Kidney (tissue), 14 donors: Measurements from ENCODE around the gene BCAS4. TPM values are rescaled to one million over a fixed set of nuclear protein-coding genes. Genes with fewer than 3 reads are reported as not detected.

Experiments used
- DNase-seq, 5 donors: peaks; one replicate each; pipeline ENCODE4 v3.0.0-alpha.2; 2013 to 2020
- FAIRE-seq: peaks from 2 replicates; lab custom pipeline; 2012; peaks lifted over from hg19 to GRCh38; lab: Jason Lieb, UNC
- H3K27ac ChIP-seq, 2 donors: one replicate each; pipeline ENCODE4 v1.7.0; 2013; ENCODE audit warnings: low read depth in 2 of 2, low read length in 2 of 2, inconsistent platforms in 1 of 2
- H3K27me3 ChIP-seq: one replicate; pipeline ENCODE4 v1.7.1; 2013; ENCODE audit warnings: low read length, inconsistent platforms; ENCODE audit not compliant: control insufficient read depth, insufficient read depth
- H3K36me3 ChIP-seq, 3 donors: one replicate each; pipeline versions ENCODE4 v1.7.0 to v1.7.1; 2013; ENCODE audit warnings: low read length in 3 of 3, control low read depth in 1 of 3, inconsistent platforms in 1 of 3; ENCODE audit not compliant: insufficient read depth in 3 of 3, control insufficient read depth in 2 of 3
- H3K4me1 ChIP-seq, 3 donors: one replicate each; pipeline versions ENCODE4 v1.7.0 to v1.7.1; 2013; ENCODE audit warnings: low read length in 3 of 3, inconsistent platforms in 1 of 3, low read depth in 1 of 3; ENCODE audit not compliant: control insufficient read depth in 2 of 3, insufficient read depth in 2 of 3
- H3K4me3 ChIP-seq, 3 donors: one replicate each; pipeline versions ENCODE4 v1.7.0 to v1.8.1; 2013; ENCODE audit warnings: low read length in 3 of 3, control low read depth in 1 of 3, inconsistent platforms in 1 of 3
- H3K9ac ChIP-seq, 3 donors: one replicate each; pipeline versions ENCODE4 v1.7.0 to v1.7.1; 2013; ENCODE audit warnings: low read length in 3 of 3, control low read depth in 1 of 3, inconsistent platforms in 1 of 3
- H3K9me3 ChIP-seq, 3 donors: one replicate each; pipeline versions ENCODE4 v1.7.0 to v1.7.1; 2013; ENCODE audit warnings: low read length in 3 of 3, control low read depth in 1 of 3, inconsistent platforms in 1 of 3; ENCODE audit not compliant: control insufficient read depth in 2 of 3, insufficient read depth in 1 of 3
- intact Hi-C: fragments of 100-400 bp; cut with DNase I; formaldehyde crosslinking; loops from one replicate; pipeline ENCODE4 v1.11.1; 2022
- polyA plus RNA-seq: library from polyadenylated mRNA; stranded (reverse); fragments of 350-450 nt; fragmentation: Illumina TruSeq; extraction: RNeasy Lipid Tissue Mini Kit (QIAGEN cat#74804); gene quantifications from one replicate; pipeline ENCODE4 v1.2.3, GENCODE V29; 2014; ENCODE audit warnings: low read depth, low replicate concordance; ENCODE audit not compliant: insufficient read depth
- total RNA-seq: library from RNA; stranded (reverse); fragmentation: NEBNext Ultra II Directional; extraction: Animal tissue kit (Norgen Biotek cat#: 25700); gene quantifications from one replicate; pipeline ENCODE4 v1.2.1, GENCODE V29; 2021
- TF ChIP-seq, protein P1 (sequence below): IDR thresholded peaks from 3 replicates; pipeline ENCODE4 v1.5.1; 2012; ENCODE audit warnings: mild to moderate bottlenecking, moderate library complexity, borderline replicate concordance; ENCODE audit not compliant: insufficient read depth; ENCODE audit errors: extremely low read depth
- donor health status: control.
- donor health status: control.
- donor health status: control.
- donor health status: control.
- donor health status: control.
- donor health status: DM: yes; HTN: yes; CAD: no.
- donor health status: Normal renal cell carcinoma (clear cell type).

The BCAS4 gene
- total and polyA plus RNA-seq, 2 donors from 2014 or later = 10.6 to 17.1 TPM

DNA sequence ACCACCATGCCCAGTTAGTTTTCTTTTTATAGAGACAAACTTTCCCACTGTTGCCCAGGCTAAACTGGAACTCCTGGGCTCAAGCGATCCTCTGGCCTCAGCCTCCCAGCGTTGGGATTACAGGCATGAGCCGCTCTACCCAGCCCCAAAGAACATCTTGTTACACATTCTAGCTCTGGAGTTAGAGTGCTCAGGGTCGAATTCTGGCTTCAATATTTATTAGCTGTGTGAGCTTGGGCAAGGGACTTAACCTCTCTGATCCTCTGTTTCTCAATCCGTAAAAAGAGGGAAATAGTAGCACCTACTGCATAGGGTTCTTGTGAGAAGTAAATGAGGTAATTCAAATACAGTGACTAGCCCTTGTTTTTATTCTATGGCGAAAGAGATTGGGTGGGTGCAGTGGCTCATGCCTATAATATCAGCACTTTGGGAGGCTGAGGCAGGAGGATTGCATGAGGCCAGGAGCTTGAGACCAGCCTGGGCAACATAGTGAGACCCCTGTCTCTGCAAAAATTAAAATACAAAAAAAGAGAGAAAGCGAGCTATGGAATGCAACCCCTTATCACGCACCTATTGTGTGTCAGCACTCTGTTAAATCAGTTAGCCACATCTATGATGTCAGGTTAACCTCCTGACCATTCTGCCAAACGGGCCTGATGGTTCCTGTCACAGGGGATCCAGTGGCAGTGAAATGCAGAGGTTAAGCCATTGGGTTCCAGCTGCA lies 19.7 kb downstream of the BCAS4 start:
- peak in 1 of 5 donors; percentile 35 for DNase-seq
- no peak overlapping the region for H3K4me3 ChIP-seq
- no peak overlapping the region for H3K9ac ChIP-seq
- H3K4me1 ChIP-seq = peaks cover 0 to 3% (median 0%) of the 10 kb centered on the region in 3 donors
- no peaks in the 10 kb centered on the region for H3K36me3 ChIP-seq
- TF ChIP-seq, protein P1, sequence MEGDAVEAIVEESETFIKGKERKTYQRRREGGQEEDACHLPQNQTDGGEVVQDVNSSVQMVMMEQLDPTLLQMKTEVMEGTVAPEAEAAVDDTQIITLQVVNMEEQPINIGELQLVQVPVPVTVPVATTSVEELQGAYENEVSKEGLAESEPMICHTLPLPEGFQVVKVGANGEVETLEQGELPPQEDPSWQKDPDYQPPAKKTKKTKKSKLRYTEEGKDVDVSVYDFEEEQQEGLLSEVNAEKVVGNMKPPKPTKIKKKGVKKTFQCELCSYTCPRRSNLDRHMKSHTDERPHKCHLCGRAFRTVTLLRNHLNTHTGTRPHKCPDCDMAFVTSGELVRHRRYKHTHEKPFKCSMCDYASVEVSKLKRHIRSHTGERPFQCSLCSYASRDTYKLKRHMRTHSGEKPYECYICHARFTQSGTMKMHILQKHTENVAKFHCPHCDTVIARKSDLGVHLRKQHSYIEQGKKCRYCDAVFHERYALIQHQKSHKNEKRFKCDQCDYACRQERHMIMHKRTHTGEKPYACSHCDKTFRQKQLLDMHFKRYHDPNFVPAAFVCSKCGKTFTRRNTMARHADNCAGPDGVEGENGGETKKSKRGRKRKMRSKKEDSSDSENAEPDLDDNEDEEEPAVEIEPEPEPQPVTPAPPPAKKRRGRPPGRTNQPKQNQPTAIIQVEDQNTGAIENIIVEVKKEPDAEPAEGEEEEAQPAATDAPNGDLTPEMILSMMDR = no peak
- H3K27ac ChIP-seq = no peak overlapping the region
- H3K27me3 ChIP-seq = no peaks in the 10 kb centered on the region
- no peak for FAIRE-seq
- intact Hi-C loops = no loop called here
- H3K9me3 ChIP-seq = no peaks in the 10 kb centered on the region

DNA sequence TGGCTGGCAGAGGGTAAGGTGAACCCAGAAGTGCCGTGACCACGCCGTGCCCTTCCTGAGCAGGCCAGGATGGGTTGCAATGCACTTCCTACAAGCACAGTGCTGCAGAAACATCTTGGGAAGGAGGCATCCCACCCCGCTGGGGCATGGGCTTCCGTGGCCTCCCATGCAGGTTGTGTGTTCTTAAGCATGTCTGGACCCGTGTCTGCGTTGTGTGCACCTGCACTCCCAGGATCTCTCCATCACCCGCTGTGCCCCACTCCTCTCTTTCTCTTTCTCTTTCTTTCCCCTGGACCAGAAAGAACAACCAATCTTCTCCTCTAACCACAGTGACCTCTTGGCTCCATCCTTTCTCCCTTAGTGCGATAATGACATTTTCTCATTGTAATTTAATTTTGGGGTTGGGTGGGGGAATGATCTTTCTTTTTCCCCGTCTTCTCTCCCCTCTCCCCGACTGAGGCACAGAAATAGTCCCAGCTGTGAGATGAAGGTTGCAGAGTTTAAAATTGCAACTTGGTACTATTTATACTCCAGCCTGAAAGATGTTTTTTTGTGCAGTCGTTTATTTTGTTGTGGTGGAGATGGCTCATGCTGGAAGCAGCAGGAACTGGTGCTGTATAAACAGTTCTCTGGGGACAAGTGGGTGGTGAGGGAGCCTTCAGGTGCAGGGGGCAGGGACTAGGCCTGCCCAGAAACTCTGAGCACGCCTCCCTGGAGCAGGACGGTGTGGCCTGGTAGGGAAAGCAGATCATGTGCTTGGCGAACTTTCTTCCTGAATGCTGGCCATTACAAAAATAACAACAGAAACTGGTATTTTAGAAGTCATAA lies 20.5 kb downstream of the BCAS4 start:
- Histone ChIP-seq H3K9me3 (no peaks in the 10 kb centered on the region), H3K27ac (no peak overlapping the region), H3K4me3 (no peak overlapping the region), H3K36me3 (no peaks in the 10 kb centered on the region), H3K4me1 (peaks cover 0 to 3% (median 0%) of the 10 kb centered on the region in 3 donors), H3K9ac (no peak overlapping the region), H3K27me3 (no peaks in the 10 kb centered on the region)
- DNase-seq (peak in 1 of 5 donors; percentile 84), FAIRE-seq (no peak)
- TF ChIP-seq, protein P1 = no peak
- intact Hi-C loops = no loop called here

DNA sequence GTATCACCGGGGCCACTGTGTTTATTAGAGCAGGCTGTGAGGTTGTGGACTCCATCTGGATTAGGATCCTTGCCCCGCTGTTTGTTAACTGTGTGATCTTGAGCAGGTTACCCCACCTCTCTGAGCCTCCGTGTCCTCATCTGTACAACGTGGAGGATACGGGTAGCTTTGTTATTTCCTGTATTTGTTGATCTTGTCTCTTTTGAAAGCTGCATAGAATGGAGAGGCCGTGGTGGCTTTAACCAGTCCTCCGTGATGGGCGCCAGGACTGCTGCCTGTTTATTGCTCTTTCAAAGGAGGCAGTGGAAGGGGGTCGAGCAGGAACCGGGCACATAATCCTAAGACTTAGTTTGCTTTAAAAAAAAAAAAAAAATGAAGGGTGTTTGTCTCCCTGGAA lies 22.9 kb downstream of the BCAS4 start:
- H3K4me1 ChIP-seq = peaks cover 0 to 3% (median 0%) of the 10 kb centered on the region in 3 donors
- no peak overlapping the region for H3K27ac ChIP-seq
- H3K4me3 ChIP-seq = no peak overlapping the region
- H3K9me3 ChIP-seq = no peaks in the 10 kb centered on the region
- no peak overlapping the region for H3K9ac ChIP-seq
- no peak for FAIRE-seq
- intact Hi-C loops = no loop called here
- TF ChIP-seq, protein P1 = no peak
- no peaks in the 10 kb centered on the region for H3K36me3 ChIP-seq
- peak in 1 of 5 donors; percentile 41 for DNase-seq
- no peaks in the 10 kb centered on the region for H3K27me3 ChIP-seq
